Psoas muscle (tissue), 8 donors: Measurements from ENCODE around the gene KLF16. TPM values are rescaled to one million over a fixed set of nuclear protein-coding genes. Genes with fewer than 3 reads are reported as not detected.

Source experiments
- ATAC-seq, 4 donors: fragments of 200-7000 bp; cut with Tn5 transposase; one replicate each; pipeline ENCODE4 v1.9.1; 2020; ENCODE audit warnings: moderate library complexity in 3 of 4, mild to moderate bottlenecking in 2 of 4
- DNase-seq, 2 donors: peaks; one replicate each; pipeline ENCODE4 v3.0.0-alpha.2; 2020
- H3K27ac ChIP-seq: fragments of 200-600 bp; one replicate; pipeline ENCODE4 v1.8.0; 2022
- H3K27me3 ChIP-seq, 3 donors: fragments of 200-600 bp in 1 of 3; one replicate each; pipeline versions ENCODE4 v1.6.1 to v1.8.0; 2013 to 2022; ENCODE audit warnings: low read length in 2 of 3, mild to moderate bottlenecking in 2 of 3, moderate library complexity in 1 of 3; ENCODE audit not compliant: insufficient read depth in 3 of 3
- H3K36me3 ChIP-seq, 2 donors: fragments of 200-600 bp in 1 of 2; one replicate each; pipeline versions ENCODE4 v1.6.1 to v1.8.0; 2013 to 2022; ENCODE audit warnings: low read depth in 1 of 2, mild to moderate bottlenecking in 1 of 2, moderate library complexity in 1 of 2; ENCODE audit not compliant: insufficient read depth in 1 of 2
- H3K4me1 ChIP-seq: fragments of 200-600 bp; one replicate; pipeline ENCODE4 v1.8.0; 2022
- H3K4me3 ChIP-seq: fragments of 200-600 bp; one replicate; pipeline ENCODE4 v1.8.0; 2022; ENCODE audit warnings: mild to moderate bottlenecking
- H3K9me3 ChIP-seq: fragments of 200-600 bp; one replicate; pipeline ENCODE4 v1.8.0; 2022
- WGBS, 3 donors: extraction: QIAGEN DNeasy Blood & Tissue Kit; methylation state at CpG; one replicate each; pipeline versions ENCODE4 v1.1.6 to v1.1.7; 2013; 5-methylcytosine and 5-hydroxymethylcytosine counted together
- intact Hi-C, 2 donors: fragments of 100-400 bp; cut with DNase I; formaldehyde crosslinking; loops; one replicate each; pipeline versions ENCODE4 v1.11.0 to v1.14.2; 2022
- polyA plus RNA-seq, 3 donors: library from polyadenylated mRNA; stranded (reverse); fragments of 200-250 nt; gene quantifications; one replicate each; pipeline ENCODE4 v1.2.3, GENCODE V29; 2013
- total RNA-seq, 4 donors: library from RNA; stranded (reverse); fragmentation: NEBNext Ultra II Directional in 2 of 4; extraction: Animal tissue kit (Norgen Biotek cat#: 25700) in 2 of 4; gene quantifications; one replicate each; pipeline versions ENCODE4 v1.2.1 to v1.2.4, GENCODE V29; 2021 to 2023
- TF ChIP-seq, protein P1 (sequence below): fragments of 200-600 bp; IDR thresholded peaks from one replicate; pipeline ENCODE4 v1.8.0; 2022; ENCODE audit warnings: antibody characterized with exemption
- donor health status: healthy with polysubstance abuse.
- donor health status: DM: no; HTN: no; CAD: no; lungs with moderate emphysema.
- donor health status: Bipolar disorder and iron deficiency.
- donor health status: healthy.
- donor health status: DM: yes; HTN: yes; CAD: no.
- donor health status: DM: no; HTN: no; CAD: no.
- donor health status: DM: no; HTN: no; CAD: no.
- donor health status: DM: yes; HTN: yes; CAD: no.

Gene KLF16
- total and polyA plus RNA-seq, 7 donors, result 2.2 to 13.0 (median 3.3) TPM

DNA sequence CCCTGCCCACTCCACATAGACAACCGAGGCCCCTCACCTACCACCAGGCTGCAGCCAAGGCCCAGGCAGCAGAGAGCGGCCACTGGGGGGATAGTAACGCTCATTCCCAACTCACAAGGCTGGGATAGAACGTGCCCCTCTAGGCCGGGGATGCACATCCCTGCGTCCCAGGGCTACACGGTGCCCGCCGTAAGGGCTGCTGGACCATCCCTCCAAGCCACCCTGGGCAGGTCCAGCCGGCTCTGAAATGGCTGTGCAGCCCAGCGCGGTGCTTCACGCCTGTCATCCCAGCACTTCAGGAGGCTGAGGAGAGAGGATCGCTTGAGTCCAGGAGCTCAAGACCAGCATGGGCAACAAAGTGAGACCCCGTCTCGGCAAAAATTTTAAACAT, 18.3 kb downstream of the KLF16 start:
- DNase-seq, result no peak
- ATAC-seq, result no peak
- peak overlapping the region; percentile 88 for H3K4me3 ChIP-seq
- no peaks in the 10 kb centered on the region for H3K36me3 ChIP-seq
- intact Hi-C loops, result no loop called here
- no peak overlapping the region for H3K27ac ChIP-seq
- H3K27me3 ChIP-seq, result no peaks in the 10 kb centered on the region
- peaks cover 61% of the 10 kb centered on the region for H3K4me1 ChIP-seq
- WGBS, 3 donors, result 78 to 91% (median 85%) methylated on average over 12 to 16 of the region's 16 CpGs
- TF ChIP-seq, protein P1, sequence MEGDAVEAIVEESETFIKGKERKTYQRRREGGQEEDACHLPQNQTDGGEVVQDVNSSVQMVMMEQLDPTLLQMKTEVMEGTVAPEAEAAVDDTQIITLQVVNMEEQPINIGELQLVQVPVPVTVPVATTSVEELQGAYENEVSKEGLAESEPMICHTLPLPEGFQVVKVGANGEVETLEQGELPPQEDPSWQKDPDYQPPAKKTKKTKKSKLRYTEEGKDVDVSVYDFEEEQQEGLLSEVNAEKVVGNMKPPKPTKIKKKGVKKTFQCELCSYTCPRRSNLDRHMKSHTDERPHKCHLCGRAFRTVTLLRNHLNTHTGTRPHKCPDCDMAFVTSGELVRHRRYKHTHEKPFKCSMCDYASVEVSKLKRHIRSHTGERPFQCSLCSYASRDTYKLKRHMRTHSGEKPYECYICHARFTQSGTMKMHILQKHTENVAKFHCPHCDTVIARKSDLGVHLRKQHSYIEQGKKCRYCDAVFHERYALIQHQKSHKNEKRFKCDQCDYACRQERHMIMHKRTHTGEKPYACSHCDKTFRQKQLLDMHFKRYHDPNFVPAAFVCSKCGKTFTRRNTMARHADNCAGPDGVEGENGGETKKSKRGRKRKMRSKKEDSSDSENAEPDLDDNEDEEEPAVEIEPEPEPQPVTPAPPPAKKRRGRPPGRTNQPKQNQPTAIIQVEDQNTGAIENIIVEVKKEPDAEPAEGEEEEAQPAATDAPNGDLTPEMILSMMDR, result no peak
- H3K9me3 ChIP-seq, result no peaks in the 10 kb centered on the region

GRCh38 chr19:1844513-1845124, 18.8 kb downstream of the KLF16 start:
- H3K36me3 ChIP-seq, result no peaks in the 10 kb centered on the region
- ATAC-seq, result no peak
- no peaks in the 10 kb centered on the region for H3K9me3 ChIP-seq
- intact Hi-C loops, result no loop called here
- TF ChIP-seq, protein P1, result no peak
- peak overlapping the region; percentile 88 for H3K4me3 ChIP-seq
- no peaks in the 10 kb centered on the region for H3K27me3 ChIP-seq
- DNase-seq, result peak in 1 of 2 donors; percentile 5
- H3K4me1 ChIP-seq, result peaks cover 61% of the 10 kb centered on the region
- no peak overlapping the region for H3K27ac ChIP-seq
- WGBS, 3 donors, result 60 to 64% (median 63%) methylated on average over 18 to 19 of the region's 19 CpGs

DNA sequence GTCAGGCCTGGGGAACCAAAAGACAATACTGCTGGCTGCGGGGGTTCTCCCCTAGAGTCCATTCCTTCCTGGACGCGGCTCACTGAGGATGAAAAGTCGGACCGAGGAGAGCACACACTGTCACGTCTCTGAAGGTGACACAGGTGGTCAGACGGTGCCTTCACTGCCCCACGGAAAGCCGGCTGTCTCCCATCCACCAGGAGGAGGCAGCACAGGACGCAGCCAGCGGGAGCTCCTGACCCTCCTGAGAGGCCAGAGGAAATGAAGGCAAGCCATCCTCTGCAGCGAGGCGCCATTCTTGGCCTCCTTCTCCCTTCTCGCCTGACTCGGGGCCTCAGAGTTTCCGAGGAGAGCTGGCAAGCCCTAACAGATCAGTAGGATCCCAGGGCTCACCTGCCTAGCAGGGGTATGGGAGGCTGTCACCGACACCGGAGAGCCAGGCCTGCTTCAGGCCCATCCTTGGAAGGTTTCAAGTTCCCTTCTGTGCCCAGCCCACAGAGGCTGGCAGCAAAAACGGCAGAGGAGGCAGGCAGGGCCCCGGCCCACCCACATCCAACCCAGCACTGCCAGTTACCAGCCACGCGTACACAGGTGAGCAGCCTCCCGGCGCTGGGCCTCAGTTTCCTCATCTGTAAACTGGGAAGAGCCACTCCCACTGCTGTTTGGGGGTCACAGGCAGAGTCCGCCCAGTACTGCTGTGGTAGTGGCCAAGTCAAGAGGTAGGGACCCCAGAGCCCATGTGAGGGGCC, 19.6 kb downstream of the KLF16 start:
- no peak overlapping the region for H3K4me3 ChIP-seq
- intact Hi-C loops, result no loop called here
- no peak for DNase-seq
- H3K27me3 ChIP-seq, result no peaks in the 10 kb centered on the region
- no peak overlapping the region for H3K27ac ChIP-seq
- no peak for ATAC-seq
- no peaks in the 10 kb centered on the region for H3K9me3 ChIP-seq
- no peaks in the 10 kb centered on the region for H3K36me3 ChIP-seq
- H3K4me1 ChIP-seq, result peaks cover 61% of the 10 kb centered on the region
- TF ChIP-seq, protein P1, result no peak
- WGBS, 3 donors, result 63 to 69% (median 66%) methylated on average over 22 to 25 of the region's 25 CpGs

DNA sequence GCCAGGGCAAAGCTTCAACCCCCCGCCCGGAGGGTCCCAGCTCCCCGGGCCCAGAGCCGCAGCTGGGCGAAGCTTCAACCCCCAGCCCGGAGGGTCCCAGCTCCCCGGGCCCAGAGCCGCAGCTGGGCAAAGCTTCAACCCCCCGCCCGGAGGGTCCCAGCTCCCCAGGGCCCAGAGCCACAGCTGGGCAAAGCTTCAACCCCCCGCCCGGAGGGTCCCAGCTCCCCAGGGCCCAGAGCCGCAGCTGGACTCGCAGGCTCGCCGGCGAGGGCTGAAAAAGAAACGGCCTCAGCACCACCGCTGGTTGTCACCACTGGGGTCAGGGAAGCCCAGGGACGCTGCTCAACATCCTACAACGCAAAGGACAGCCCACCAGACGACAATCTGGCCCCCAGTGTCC, 20.3 kb downstream of the KLF16 start:
- Histone ChIP-seq H3K4me1 (peaks cover 61% of the 10 kb centered on the region), H3K4me3 (no peak overlapping the region), H3K27me3 (no peaks in the 10 kb centered on the region), H3K9me3 (no peaks in the 10 kb centered on the region), H3K36me3 (no peaks in the 10 kb centered on the region), H3K27ac (no peak overlapping the region)
- 73 to 79% (median 73%) methylated on average over 21 to 22 of the region's 22 CpGs for WGBS, 3 donors
- TF ChIP-seq, protein P1, result no peak
- ATAC-seq (no peak), DNase-seq (no peak)
- intact Hi-C loops, result no loop called here
